ENCODE data around the gene PNPLA5.
"Not testable (repeated sequence)": the region's sequence is repeated elsewhere in the genome, so short reads cannot be mapped to it uniquely, and the experiment has no call there.

Gene PNPLA5

DNA sequence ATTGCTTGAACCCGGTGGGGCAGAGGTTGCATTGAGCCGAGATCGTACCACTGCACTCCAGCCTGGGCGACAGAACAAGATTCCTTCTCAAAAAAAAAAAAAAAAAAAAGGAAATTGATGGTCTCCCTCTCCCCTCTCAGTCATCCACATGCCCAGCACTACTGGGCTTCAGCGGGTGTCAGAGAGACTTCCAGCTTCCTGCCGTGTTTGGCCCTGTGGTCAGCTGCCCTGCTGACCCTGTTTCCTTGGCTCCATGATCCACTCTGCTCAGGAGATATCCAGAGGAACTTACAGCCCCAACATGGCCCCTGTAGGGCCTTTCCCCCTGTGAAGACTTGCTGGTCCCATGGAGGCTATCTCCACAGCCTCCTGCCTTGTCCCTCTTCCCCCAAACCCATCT, 25.7 kb upstream of the PNPLA5 start:
- H3K4me1 Mint-ChIP-seq (ENCODE audit: low read depth): no peaks in the 10 kb centered on the region
- H3K4me3 Mint-ChIP-seq: no peak overlapping the region
- H3K27ac Mint-ChIP-seq: no peak overlapping the region
- H3K36me3 Mint-ChIP-seq: no peaks in the 10 kb centered on the region
- no peaks in the 10 kb centered on the region for H3K9me3 Mint-ChIP-seq (ENCODE audit: low read depth)
- H3K27me3 Mint-ChIP-seq: peaks cover 8% of the 10 kb centered on the region

DNA sequence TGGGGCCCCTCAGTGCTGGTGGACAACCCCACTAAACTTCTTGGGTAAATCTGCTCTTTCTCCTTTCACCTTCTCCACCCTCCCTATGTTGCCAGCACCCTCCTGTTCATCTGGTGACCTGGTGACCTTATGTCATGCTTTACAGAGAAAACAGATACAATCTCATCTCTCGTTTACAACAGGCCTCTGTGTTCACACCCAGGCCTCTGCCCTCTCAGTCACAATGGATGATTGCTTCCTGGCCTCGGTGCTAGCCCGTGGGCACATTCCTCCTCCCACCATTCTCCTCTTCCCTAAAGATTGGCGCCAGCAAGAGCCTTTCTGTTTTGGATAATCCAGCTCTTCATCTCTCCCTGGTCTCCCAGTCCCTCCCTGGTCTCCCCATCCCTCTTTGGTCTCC, 19.5 kb upstream of the PNPLA5 start:
- Mint-ChIP-seq H3K9me3 (ENCODE audit: low read depth) (no peaks in the 10 kb centered on the region), H3K4me1 (ENCODE audit: low read depth) (no peaks in the 10 kb centered on the region), H3K27ac (no peak overlapping the region), H3K4me3 (no peak overlapping the region), H3K27me3 (no peaks in the 10 kb centered on the region), H3K36me3 (no peaks in the 10 kb centered on the region)

DNA sequence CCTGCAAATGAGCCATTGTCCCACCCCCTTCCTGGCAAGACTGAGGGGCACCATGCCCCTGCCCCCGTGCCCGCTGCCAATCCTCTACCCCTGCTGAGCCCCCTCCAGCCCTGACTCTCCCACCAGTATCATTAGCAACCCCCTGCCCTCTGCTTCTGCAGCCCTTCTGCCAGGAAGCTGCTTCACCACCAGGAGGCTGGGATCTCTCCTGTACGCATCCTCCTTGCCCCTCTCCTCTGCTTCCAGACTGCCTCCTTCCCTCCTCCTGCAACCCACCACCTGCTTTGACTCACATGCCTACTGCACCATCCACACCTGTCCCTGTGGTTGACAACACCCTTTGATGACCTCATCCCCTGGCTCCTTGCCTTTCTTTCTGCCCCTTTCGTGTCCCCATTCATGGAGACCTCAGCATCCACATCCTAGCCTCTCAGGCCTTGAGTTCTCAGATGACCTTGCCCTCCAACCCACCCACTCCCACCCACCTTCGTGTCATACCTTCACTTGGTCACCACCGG, 18.4 kb upstream of the PNPLA5 start:
- Mint-ChIP-seq H3K4me1 (ENCODE audit: low read depth) (no peaks in the 10 kb centered on the region), H3K9me3 (ENCODE audit: low read depth) (no peaks in the 10 kb centered on the region), H3K27ac (peak overlapping the region; percentile 22), H3K36me3 (no peaks in the 10 kb centered on the region), H3K27me3 (peaks cover 2% of the 10 kb centered on the region), H3K4me3 (no peak overlapping the region)

DNA sequence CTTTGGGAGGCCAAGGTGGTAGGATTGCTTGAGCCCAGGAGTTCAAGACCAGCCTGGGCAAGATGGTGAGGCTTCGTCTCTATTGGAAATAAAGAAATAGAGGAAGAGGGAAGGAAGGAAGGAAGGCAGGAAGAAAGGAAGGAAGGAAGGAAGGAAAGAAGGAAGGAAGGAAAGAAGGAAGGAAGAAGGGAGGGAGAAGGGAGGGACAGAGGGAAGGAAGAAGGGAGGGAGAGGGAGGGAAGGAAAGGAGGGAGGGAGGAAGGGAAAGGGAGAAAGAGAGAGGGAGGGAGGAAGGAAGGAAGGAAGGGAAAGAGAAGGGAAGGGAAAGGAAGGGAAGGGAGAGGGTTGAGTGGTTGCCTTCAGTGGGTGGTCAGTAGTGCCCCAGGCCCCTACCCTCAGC, 17.9 kb upstream of the PNPLA5 start:
- H3K27me3 Mint-ChIP-seq: peaks cover 2% of the 10 kb centered on the region
- no peak overlapping the region for H3K4me3 Mint-ChIP-seq

DNA sequence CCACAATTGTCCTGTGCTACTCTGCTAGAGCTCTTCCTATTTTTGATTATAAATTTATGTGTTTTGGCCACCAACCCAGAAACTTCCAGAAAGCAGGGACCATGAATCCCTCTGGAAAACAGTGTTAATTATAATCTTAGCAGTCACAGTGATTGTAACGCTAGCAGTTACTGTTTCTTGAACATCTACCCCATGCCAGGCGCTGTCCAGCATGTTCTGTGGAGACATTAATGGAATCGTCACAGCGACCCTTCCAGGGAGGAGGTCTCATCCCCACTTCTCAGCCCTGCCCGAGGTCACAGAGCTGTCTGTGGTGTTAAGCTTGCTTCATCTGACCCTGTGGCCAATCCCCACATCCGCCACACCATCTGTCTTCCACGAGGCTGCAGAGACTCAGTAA, 13.9 kb upstream of the PNPLA5 start:
- no peak overlapping the region for H3K4me3 Mint-ChIP-seq
- H3K4me1 Mint-ChIP-seq (ENCODE audit: low read depth): no peaks in the 10 kb centered on the region
- no peak overlapping the region for H3K27ac Mint-ChIP-seq
- no peaks in the 10 kb centered on the region for H3K9me3 Mint-ChIP-seq (ENCODE audit: low read depth)
- H3K36me3 Mint-ChIP-seq: no peaks in the 10 kb centered on the region
- H3K27me3 Mint-ChIP-seq: peaks cover 6% of the 10 kb centered on the region

More for the DNA sequence above, 17.9 kb upstream of the PNPLA5 start:
- H3K4me1 Mint-ChIP-seq (ENCODE audit: low read depth): no peaks in the 10 kb centered on the region
- no peak overlapping the region for H3K27ac Mint-ChIP-seq
- no peaks in the 10 kb centered on the region for H3K36me3 Mint-ChIP-seq
- no peaks in the 10 kb centered on the region for H3K9me3 Mint-ChIP-seq (ENCODE audit: low read depth)

DNA sequence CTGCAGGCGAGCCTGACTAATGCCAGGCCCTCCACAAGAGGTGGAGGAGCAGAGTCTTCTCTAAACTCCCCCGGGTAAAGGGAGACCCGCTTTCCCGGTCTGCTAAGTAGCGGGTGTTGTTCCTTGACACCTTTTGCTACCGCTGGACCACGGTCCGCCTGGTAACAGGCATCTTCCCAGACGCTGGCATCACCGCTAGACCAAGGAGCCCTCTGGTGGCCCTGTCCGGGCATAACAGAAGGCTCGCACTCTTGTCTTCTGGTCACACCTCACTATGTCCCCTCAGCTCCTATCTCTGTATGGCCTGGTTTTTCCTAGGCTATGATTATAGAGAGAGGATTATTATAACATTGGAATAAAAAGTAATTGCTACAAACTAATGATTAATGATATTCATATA, 12.6 kb upstream of the PNPLA5 start:
- not testable (repeated sequence) for H3K36me3 Mint-ChIP-seq; H3K4me1 Mint-ChIP-seq (ENCODE audit: low read depth); H3K27me3 Mint-ChIP-seq; H3K4me3 Mint-ChIP-seq; H3K27ac Mint-ChIP-seq; H3K9me3 Mint-ChIP-seq (ENCODE audit: low read depth)

DNA sequence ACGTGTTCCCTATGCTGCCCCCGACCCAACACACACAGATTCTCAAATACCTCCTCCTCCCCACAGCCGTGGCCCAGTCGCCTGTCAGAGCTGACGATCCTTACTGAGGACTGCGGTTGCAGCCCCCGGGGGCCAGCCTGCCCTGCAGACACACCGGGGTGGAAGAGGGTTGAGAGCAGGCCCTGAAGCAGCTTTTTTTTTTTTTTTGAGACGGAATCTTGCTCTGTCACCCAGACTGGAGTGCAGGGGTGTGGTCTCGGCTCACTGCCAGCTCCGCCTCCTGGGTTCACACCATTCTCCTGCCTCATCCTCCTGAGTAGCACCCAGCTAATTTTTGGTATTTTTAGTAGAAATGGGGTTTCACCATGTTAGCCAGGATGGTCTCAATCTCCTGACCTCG, 11.2 kb upstream of the PNPLA5 start:
- H3K27ac Mint-ChIP-seq; H3K36me3 Mint-ChIP-seq; H3K4me1 Mint-ChIP-seq (ENCODE audit: low read depth); H3K9me3 Mint-ChIP-seq (ENCODE audit: low read depth); H3K27me3 Mint-ChIP-seq; H3K4me3 Mint-ChIP-seq: not testable (repeated sequence)

DNA sequence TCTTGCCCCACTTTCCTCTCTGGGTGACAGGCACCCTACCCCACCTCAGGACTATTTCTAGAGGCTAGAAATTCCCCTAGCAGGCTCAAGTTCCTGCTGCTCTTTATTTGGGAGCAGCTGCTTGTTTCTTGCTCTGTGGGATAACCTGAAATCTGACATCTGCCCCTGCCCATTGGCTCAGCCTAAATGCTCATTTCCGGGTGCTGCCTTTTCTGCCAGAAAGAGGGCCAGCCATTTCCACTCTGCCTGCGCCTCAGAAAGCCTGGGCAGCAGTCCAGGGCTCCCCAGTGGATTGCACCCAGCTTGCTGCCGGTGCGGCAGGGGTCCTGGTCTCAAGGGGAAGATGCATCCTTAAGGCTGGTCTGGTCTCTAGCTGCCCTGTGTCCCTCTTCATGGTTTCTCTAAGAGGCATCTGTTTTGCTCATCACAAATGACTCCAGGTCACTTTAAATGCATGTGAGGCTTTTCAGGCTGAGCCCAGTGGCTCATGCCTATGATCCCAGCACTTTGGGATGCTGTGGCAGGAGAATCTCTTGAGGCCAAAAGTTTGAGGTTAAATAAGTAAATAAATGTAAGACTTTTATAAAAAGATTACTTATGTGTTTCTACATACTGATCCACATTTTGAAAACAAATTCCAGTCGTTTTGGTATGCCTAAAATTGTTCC, 10.3 kb upstream of the PNPLA5 start:
- Mint-ChIP-seq H3K4me1 (ENCODE audit: low read depth) (no peaks in the 10 kb centered on the region), H3K9me3 (ENCODE audit: low read depth) (no peaks in the 10 kb centered on the region), H3K36me3 (no peaks in the 10 kb centered on the region), H3K4me3 (no peak overlapping the region), H3K27me3 (peaks cover 6% of the 10 kb centered on the region), H3K27ac (no peak overlapping the region)

DNA sequence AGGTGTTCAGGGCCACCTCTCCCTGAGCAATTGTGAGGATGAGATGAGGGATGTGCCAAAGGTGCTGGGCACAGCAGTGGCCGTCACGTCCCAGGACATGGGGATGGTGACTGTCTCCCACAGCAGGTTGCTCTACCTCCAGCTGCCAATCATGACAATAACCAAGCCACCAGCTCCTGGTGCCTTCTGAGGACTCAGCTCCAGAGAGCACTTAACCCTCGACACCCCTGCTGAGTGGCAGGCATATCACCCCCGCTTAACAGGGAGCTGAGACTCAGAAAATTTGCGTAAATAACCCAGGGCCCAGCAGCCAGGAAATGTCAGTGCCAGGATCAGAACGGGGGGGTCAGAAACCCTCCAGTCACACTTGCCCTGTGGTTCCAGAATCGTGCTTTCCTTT, 8.4 kb upstream of the PNPLA5 start:
- Mint-ChIP-seq H3K4me1 (ENCODE audit: low read depth) (no peaks in the 10 kb centered on the region), H3K9me3 (ENCODE audit: low read depth) (no peaks in the 10 kb centered on the region), H3K36me3 (no peaks in the 10 kb centered on the region), H3K27me3 (peaks cover 4% of the 10 kb centered on the region), H3K27ac (no peak overlapping the region), H3K4me3 (no peak overlapping the region)

DNA sequence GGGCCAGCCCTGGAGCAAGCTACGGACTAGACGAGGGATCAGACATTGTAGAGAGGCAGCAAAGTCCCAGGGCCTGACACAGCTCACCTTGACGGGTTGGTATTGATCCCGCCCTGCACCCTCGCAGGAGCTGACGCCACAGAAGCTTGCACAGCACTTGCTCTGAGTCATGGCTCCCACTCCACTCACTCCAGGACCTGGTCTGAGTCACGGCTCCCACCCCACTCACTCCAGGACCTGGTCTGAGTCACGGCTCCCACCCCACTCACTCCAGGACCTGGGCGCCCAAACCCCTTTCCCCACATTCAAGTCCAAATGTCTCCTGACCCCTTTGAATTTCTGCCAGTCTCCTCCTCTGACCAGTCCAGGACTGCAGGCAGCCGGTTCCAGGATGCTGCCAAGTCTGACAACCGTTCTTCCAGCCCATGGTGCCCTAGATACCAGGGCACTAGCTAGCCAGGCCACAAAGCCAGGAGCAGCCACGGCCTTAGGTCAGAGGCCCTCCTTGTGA, 6.0 kb upstream of the PNPLA5 start:
- Mint-ChIP-seq H3K4me1 (ENCODE audit: low read depth) (no peaks in the 10 kb centered on the region), H3K36me3 (no peaks in the 10 kb centered on the region), H3K4me3 (no peak overlapping the region), H3K27ac (no peak overlapping the region), H3K9me3 (ENCODE audit: low read depth) (no peaks in the 10 kb centered on the region), H3K27me3 (peaks cover 2% of the 10 kb centered on the region)

DNA sequence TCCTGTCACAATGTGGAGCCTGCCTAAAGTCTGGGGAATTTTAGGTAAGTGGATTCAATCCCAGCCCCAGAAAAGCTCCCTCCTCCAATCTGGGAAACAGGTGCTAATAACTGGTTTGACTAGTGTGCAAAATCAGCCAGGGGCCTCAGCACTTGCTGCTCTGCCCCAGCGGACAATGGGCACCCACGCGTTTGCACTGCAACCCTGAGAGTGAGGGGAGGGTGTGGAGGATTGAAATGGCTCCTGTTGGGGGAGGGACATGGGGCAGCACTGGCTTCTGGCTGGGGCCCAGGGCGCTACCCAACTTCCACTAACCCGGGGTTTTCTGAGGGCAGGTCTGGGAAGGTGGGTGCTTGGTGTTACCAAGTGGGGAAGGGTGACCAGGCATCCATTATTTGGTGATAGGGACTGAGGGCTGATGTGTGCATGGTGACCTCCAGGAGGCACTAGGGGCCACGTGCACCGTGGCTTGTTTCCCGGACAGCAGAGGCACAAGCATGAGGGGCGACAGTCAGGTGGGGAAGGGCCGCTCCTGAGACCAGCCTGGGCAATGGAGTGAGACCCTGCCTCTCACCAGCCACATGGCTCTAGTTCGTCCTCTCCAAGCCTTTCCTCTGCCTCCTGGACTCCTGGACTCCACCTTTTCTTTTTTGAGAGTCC, 4.3 kb upstream of the PNPLA5 start:
- Mint-ChIP-seq H3K36me3 (no peaks in the 10 kb centered on the region), H3K4me1 (ENCODE audit: low read depth) (no peaks in the 10 kb centered on the region), H3K27ac (no peak overlapping the region), H3K27me3 (peaks cover 6% of the 10 kb centered on the region), H3K9me3 (ENCODE audit: low read depth) (no peaks in the 10 kb centered on the region), H3K4me3 (no peak overlapping the region)

DNA sequence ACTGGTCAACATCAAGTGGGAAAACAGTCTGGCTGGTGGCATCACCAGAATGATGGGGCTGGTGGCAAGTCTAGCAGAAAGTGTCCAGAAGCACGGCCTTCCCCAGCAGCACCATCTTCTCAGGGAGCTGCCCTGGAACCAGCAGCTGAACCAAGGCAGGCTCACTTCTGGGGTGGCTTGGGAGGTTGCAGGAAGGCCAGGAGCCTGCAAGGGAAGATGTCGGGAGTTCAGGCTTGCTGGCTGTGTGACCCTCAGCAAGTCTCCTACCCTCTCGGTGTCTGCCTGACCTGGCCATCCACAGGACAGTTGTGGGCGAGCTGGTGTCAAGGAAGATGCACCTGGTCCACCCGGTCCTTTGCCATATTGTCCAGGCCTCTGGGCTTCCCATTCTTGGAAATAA, 2.3 kb upstream of the PNPLA5 start:
- H3K9me3 Mint-ChIP-seq (ENCODE audit: low read depth): no peaks in the 10 kb centered on the region
- no peaks in the 10 kb centered on the region for H3K4me1 Mint-ChIP-seq (ENCODE audit: low read depth)
- no peak overlapping the region for H3K27ac Mint-ChIP-seq
- H3K4me3 Mint-ChIP-seq: no peak overlapping the region
- no peaks in the 10 kb centered on the region for H3K36me3 Mint-ChIP-seq
- H3K27me3 Mint-ChIP-seq: peaks cover 15% of the 10 kb centered on the region

DNA sequence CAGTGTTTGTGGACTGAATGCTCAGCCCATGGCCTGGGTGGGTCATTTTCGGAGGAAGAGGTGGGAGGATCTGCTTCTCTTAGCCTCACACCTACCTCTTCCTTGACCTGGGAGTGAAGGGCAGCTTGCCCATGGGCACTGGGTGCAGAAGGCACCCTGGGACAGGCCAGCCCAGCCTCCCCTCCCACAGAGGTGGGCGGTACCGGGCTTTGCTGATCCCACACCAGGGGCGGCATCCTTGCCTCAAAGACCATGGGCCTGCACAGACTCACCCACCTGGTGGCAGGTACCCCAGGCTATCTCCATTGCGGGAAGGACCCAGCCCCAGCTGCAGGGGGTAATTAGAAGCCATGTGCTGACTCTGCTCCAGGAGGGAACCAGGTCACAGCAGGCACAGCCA, 1.5 kb upstream of the PNPLA5 start:
- no peak overlapping the region for H3K27ac Mint-ChIP-seq
- no peaks in the 10 kb centered on the region for H3K36me3 Mint-ChIP-seq
- H3K4me1 Mint-ChIP-seq (ENCODE audit: low read depth): no peaks in the 10 kb centered on the region
- H3K4me3 Mint-ChIP-seq: no peak overlapping the region
- H3K27me3 Mint-ChIP-seq: peaks cover 20% of the 10 kb centered on the region
- H3K9me3 Mint-ChIP-seq (ENCODE audit: low read depth): no peaks in the 10 kb centered on the region

DNA sequence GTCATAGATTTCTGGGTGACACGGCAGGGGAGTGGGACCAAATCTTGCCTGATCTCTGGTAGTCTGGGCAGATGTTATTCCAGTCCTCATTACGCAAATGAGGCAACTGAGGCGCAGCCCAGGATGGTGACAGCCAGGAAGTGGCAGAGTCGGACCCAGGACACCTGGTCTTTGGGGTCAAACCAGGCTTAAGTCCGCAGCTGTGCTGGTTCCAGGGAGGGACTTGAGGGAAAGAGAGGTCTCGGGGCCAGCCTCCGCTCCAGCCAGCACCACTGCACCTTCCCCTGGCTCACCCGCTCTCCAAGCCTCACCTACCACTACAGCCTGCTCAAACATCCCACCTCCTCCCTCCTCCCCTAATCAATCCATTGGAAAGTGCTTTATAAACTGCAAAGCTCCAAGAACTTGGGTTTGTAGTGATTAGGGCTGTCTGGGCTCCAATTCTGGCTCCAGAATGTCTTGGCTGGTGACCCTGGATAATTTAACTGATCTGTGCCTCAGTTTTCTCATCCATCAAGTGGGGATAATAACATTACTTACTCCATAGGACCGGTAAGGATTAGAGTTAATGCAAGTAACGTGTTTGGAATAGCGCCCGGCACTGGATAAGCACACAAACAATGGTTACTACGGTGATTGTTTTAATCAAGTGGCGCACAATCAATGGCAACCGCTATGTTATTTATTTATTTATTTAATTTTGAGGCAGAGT, 526 bp upstream of the PNPLA5 start:
- H3K36me3 Mint-ChIP-seq: no peaks in the 10 kb centered on the region
- no peaks in the 10 kb centered on the region for H3K9me3 Mint-ChIP-seq (ENCODE audit: low read depth)
- no peak overlapping the region for H3K27ac Mint-ChIP-seq
- H3K4me3 Mint-ChIP-seq: no peak overlapping the region
- no peaks in the 10 kb centered on the region for H3K4me1 Mint-ChIP-seq (ENCODE audit: low read depth)
- peaks cover 22% of the 10 kb centered on the region for H3K27me3 Mint-ChIP-seq

DNA sequence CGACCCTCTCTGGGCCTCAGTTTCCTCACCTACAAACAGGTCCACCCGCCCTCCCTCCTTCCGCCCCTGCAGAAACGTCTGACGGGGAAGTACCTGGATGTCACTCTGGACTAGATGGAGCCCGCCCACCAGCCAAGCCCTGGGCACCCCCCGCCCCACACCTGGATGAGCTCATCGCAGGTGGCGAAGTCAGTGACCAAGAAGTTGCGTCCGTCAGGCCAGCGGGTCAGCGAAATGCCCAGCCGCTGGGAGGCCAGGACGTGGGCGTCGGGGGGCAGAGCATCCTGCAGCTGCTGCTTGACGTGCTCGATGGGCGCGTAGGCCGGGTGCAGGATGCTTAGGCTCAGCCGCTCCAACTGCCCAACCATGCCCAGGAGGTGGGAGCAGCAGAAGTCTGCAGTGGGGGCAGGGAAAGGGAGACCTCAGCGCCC, 897 bp downstream of the PNPLA5 start:
- H3K27ac Mint-ChIP-seq: no peak overlapping the region
- H3K27me3 Mint-ChIP-seq: peaks cover 22% of the 10 kb centered on the region
- H3K4me1 Mint-ChIP-seq (ENCODE audit: low read depth): no peaks in the 10 kb centered on the region
- no peaks in the 10 kb centered on the region for H3K36me3 Mint-ChIP-seq
- H3K4me3 Mint-ChIP-seq: no peak overlapping the region
- H3K9me3 Mint-ChIP-seq (ENCODE audit: low read depth): no peaks in the 10 kb centered on the region

All from activated naive CD8-positive, alpha-beta T cell (primary cell).